Stimulated activated naive CD4-positive, alpha-beta T cell (primary cell): Measurements from ENCODE around the gene RNASE2.
"Not testable (repeated sequence)": the region's sequence is repeated elsewhere in the genome, so short reads cannot be mapped to it uniquely, and the experiment has no call there.

Experiments
- DNase-seq, 6 experiments: peaks; one replicate each; lab custom pipeline; 2025; lab: John Stamatoyannopoulos, UW

The RNASE2 gene

GRCh38 chr14:20954736-20955537 lies at the start of gene RNASE2:
TSS of gene RNASE2 (plus strand) at chr14:20955487. CDS start at chr14:20955772, 285 bp downstream.
- DNase-seq = not testable (repeated sequence)

GRCh38 chr14:20905676-20906075 lies 49.6 kb upstream of the RNASE2 start:
- no peak for DNase-seq

GRCh38 chr14:20907214-20907613 lies 48.1 kb upstream of the RNASE2 start:
- DNase-seq = no peak

GRCh38 chr14:20910822-20911221 lies 44.5 kb upstream of the RNASE2 start:
- DNase-seq = not testable (repeated sequence)

- not testable (repeated sequence) for DNase-seq
These were observed 36.1 kb upstream of the RNASE2 start for GRCh38 chr14:20919038-20919756.

- not testable (repeated sequence) for DNase-seq
These were observed 31.5 kb upstream of the RNASE2 start for GRCh38 chr14:20923766-20924297.

- no peak for DNase-seq
These were observed 21.0 kb upstream of the RNASE2 start for GRCh38 chr14:20934148-20934762.

GRCh38 chr14:20935303-20935984 lies 19.8 kb upstream of the RNASE2 start:
- no peak for DNase-seq

GRCh38 chr14:20945146-20945545 lies 10.1 kb upstream of the RNASE2 start:
- DNase-seq = not testable (repeated sequence)

- not testable (repeated sequence) for DNase-seq
These were observed 8.6 kb upstream of the RNASE2 start for GRCh38 chr14:20946707-20947106.

GRCh38 chr14:20955538-20955873 lies 219 bp downstream of the RNASE2 start:
- not testable (repeated sequence) for DNase-seq

- peak in 2 of 6 experiments; percentile 17 to 18 for DNase-seq
These were observed 1.2 kb downstream of the RNASE2 start for GRCh38 chr14:20956376-20956976.

- not testable (repeated sequence) for DNase-seq
These were observed 3.7 kb downstream of the RNASE2 start for GRCh38 chr14:20958946-20959345.

- DNase-seq = no peak
These were observed 14.0 kb downstream of the RNASE2 start for GRCh38 chr14:20969336-20969735.

GRCh38 chr14:20970647-20970982 lies 15.3 kb downstream of the RNASE2 start:
- no peak for DNase-seq

GRCh38 chr14:20970983-20971704 lies 15.9 kb downstream of the RNASE2 start:
- peak; percentile 38 to 79 (median 70) for DNase-seq

GRCh38 chr14:20971705-20972021 lies 16.4 kb downstream of the RNASE2 start:
- DNase-seq = no peak

GRCh38 chr14:20973501-20973900 lies 18.2 kb downstream of the RNASE2 start:
- no peak for DNase-seq

- no peak for DNase-seq
These were observed 21.0 kb downstream of the RNASE2 start for GRCh38 chr14:20976291-20976690.

- DNase-seq = no peak
These were observed 23.4 kb downstream of the RNASE2 start for GRCh38 chr14:20978687-20979086.

- no peak for DNase-seq
These were observed 25.6 kb downstream of the RNASE2 start for GRCh38 chr14:20980906-20981305.
